A673 (cell line): ENCODE data around the gene SPEF2. TPM values are rescaled to one million over a fixed set of nuclear protein-coding genes. Genes with fewer than 3 reads are reported as not detected.

ENCODE experiments used
- Bru-seq: library from RNA; stranded (reverse); fragments of 400-500 nt; gene quantifications from one replicate; lab custom pipeline; 2021; lab: Mats Ljungman, UMichigan
- BruChase-seq, 2 experiments: library from RNA; stranded (reverse); fragments of 400-500 nt; gene quantifications; one replicate each; lab custom pipeline; 2021; lab: Mats Ljungman, UMichigan
- BruUV-seq: library from RNA; stranded (reverse); fragments of 400-500 nt; replicated peaks from 2 replicates; lab custom pipeline; 2021; lab: Mats Ljungman, UMichigan
- CTCF ChIA-PET: fragments of 300-600 bp; sonication (Branson Sonifier 250); formaldehyde crosslinking; loops from one replicate; lab custom pipeline; 2022; ENCODE audit warnings: antibody characterized with exemption; lab: Charles Lee
- POLR2A ChIA-PET: fragments of 300-600 bp; sonication (Branson Sonifier 250); formaldehyde crosslinking; loops from one replicate; lab custom pipeline; 2022; ENCODE audit warnings: antibody characterized with exemption; ENCODE audit not compliant: low non-redundant PET; lab: Charles Lee
- DNase-seq: peaks from one replicate; pipeline ENCODE4 v3.0.0-alpha.2; 2015; ENCODE audit warnings: low spot score
- H3K27ac ChIP-seq: fragments of 200-600 bp; sonication (generic); 2 replicates; pipeline ENCODE4 v1.5.1; 2016; ENCODE audit warnings: mixed run types, low read depth, mild to moderate bottlenecking, mixed read lengths, antibody characterized with exemption, low read length; ENCODE audit not compliant: poor library complexity, severe bottlenecking
- H3K27me3 ChIP-seq: fragments of 200-600 bp; sonication (generic); replicated peaks from 2 replicates; pipeline ENCODE4 v1.6.1; 2017; ENCODE audit warnings: mixed run types, low read depth, mild to moderate bottlenecking, mixed read lengths, antibody characterized with exemption, low read length; ENCODE audit not compliant: insufficient read depth, poor library complexity
- H3K36me3 ChIP-seq: fragments of 200-600 bp; sonication (generic); 2 replicates; pipeline ENCODE4 v1.6.1; 2016; ENCODE audit warnings: mixed run types, mild to moderate bottlenecking, mixed read lengths, antibody characterized with exemption, low read length; ENCODE audit not compliant: insufficient read depth, poor library complexity, severe bottlenecking
- H3K4me1 ChIP-seq: fragments of 200-600 bp; sonication (generic); 2 replicates; pipeline ENCODE4 v1.6.1; 2017; ENCODE audit warnings: mixed run types, mild to moderate bottlenecking, mixed read lengths, antibody characterized with exemption, low read length; ENCODE audit not compliant: insufficient read depth, poor library complexity, severe bottlenecking
- H3K4me3 ChIP-seq: fragments of 200-600 bp; sonication (generic); 2 replicates; pipeline ENCODE4 v1.5.1; 2016; ENCODE audit warnings: low read depth, mixed run types, mild to moderate bottlenecking, mixed read lengths, low read length; ENCODE audit not compliant: poor library complexity, severe bottlenecking
- H3K9me3 ChIP-seq: fragments of 200-600 bp; sonication (generic); 2 replicates; pipeline ENCODE4 v1.6.1; 2016; ENCODE audit warnings: mixed run types, low read depth, mild to moderate bottlenecking, mixed read lengths, antibody characterized with exemption, low read length; ENCODE audit not compliant: poor library complexity, severe bottlenecking
- CTCF ChIP-seq: fragments of 300-800, 200-600 bp; sonication (generic); conservative IDR thresholded peaks from 2 replicates; pipeline ENCODE4 v1.5.1; 2017; ENCODE audit warnings: low read depth, mild to moderate bottlenecking, antibody characterized with exemption, low read length, moderate library complexity, mixed read lengths
- EZH2 ChIP-seq: fragments of 200-600 bp; sonication (generic); IDR thresholded peaks from 2 replicates; pipeline ENCODE4 v1.6.1; 2017; ENCODE audit warnings: borderline replicate concordance, low read depth, mild to moderate bottlenecking, mixed read lengths, antibody characterized with exemption, low read length; ENCODE audit not compliant: poor library complexity, severe bottlenecking
- intact Hi-C: fragments of 100-400 bp; cut with micrococcal nuclease; formaldehyde crosslinking; loops from one replicate; pipeline ENCODE4 v1.10.0; 2022; ENCODE audit not compliant: unreplicated experiment
- long read RNA-seq: library from polyadenylated mRNA; stranded (forward); transcript quantifications from one replicate; pipeline ENCODE4 v2.0.0, GENCODE V29; 2022
- total RNA-seq: library from RNA; stranded (reverse); gene quantifications from 2 replicates; pipeline ENCODE4 v1.2.3, GENCODE V29; 2021

Gene SPEF2, protein sequence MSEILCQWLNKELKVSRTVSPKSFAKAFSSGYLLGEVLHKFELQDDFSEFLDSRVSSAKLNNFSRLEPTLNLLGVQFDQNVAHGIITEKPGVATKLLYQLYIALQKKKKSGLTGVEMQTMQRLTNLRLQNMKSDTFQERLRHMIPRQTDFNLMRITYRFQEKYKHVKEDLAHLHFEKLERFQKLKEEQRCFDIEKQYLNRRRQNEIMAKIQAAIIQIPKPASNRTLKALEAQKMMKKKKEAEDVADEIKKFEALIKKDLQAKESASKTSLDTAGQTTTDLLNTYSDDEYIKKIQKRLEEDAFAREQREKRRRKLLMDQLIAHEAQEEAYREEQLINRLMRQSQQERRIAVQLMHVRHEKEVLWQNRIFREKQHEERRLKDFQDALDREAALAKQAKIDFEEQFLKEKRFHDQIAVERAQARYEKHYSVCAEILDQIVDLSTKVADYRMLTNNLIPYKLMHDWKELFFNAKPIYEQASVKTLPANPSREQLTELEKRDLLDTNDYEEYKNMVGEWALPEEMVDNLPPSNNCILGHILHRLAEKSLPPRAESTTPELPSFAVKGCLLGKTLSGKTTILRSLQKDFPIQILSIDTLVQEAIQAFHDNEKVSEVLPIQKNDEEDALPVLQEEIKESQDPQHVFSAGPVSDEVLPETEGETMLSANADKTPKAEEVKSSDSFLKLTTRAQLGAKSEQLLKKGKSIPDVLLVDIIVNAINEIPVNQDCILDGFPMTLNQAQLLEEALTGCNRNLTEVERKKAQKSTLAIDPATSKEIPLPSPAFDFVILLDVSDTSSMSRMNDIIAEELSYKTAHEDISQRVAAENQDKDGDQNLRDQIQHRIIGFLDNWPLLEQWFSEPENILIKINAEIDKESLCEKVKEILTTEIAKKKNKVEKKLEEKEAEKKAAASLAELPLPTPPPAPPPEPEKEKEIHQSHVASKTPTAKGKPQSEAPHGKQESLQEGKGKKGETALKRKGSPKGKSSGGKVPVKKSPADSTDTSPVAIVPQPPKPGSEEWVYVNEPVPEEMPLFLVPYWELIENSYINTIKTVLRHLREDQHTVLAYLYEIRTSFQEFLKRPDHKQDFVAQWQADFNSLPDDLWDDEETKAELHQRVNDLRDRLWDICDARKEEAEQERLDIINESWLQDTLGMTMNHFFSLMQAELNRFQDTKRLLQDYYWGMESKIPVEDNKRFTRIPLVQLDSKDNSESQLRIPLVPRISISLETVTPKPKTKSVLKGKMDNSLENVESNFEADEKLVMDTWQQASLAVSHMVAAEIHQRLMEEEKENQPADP (N-terminal part only)
- total RNA-seq (1.5 and 1.7 TPM in 2 replicates), Bru-seq, nascent RNA (percentile 30 among the genes with signal in this experiment), BruChase-seq, experiment 1, labeled RNA remaining after a 2-hour chase (percentile 27 among the genes with signal in this experiment), BruChase-seq, experiment 2, labeled RNA remaining after a 6-hour chase (percentile 20 among the genes with signal in this experiment)
- long read RNA-seq, partial matches to known transcripts = 7 of 13 reads
- long read RNA-seq, other reads (novel, unspliced or antisense) = 2 of 13 reads

GRCh38 chr5:35617435-35618303 lies at the start of gene SPEF2:
SPEF2 (plus strand) TSS chr5:35617863; CDS start chr5:35617998, 135 bp downstream.
- TF ChIP-seq CTCF = peak; percentile 84
- TF ChIP-seq EZH2 = no peak
- H3K27ac ChIP-seq = no peak within 1 kb of the TSS
- H3K4me3 ChIP-seq = peak within 1 kb of the TSS; percentile 58
- no TSS peak for BruUV-seq
- CTCF ChIA-PET = interaction anchor here (2.1 kb wide), 1 partner anchor 308 kb away, joined by 10 read pairs; no protein-coding TSS in a partner anchor
- intact Hi-C loops = loop anchor here (1.0 kb wide), 1 partner anchor 309 kb away; no protein-coding TSS in a partner anchor
- peaks cover 4% of the 10 kb centered on the region for H3K9me3 ChIP-seq
- H3K4me1 ChIP-seq = no peaks in the 10 kb centered on the region
- H3K27me3 ChIP-seq = no peaks in the 10 kb centered on the region
- DNase-seq = peak; percentile 87
- POLR2A ChIA-PET = no interaction called here
- no peaks in the 10 kb centered on the region for H3K36me3 ChIP-seq

DNA sequence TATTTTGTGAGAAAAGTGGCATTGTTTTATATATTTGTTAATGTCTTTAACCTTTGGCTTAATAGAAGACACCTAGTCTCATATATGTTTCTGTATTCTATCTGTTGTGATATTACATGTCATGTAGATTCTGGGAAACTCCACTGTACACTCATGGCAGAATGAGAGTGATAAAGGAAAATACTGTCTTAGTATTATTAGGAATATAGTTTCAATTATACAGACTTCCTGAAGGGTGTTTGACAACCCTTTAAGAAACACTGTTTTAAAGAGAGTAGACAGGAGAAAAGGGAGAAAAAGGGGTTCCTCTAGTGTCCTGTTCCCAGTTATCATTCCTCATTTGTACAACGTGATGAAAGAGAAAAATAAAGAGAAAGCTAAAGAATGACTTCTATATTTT lies 42.1 kb upstream of the SPEF2 start:
- POLR2A ChIA-PET = no interaction called here
- no peaks in the 10 kb centered on the region for H3K9me3 ChIP-seq
- no peak overlapping the region for H3K4me3 ChIP-seq
- H3K27ac ChIP-seq = no peak overlapping the region
- DNase-seq = no peak
- intact Hi-C loops = no loop called here
- H3K27me3 ChIP-seq = no peaks in the 10 kb centered on the region
- H3K36me3 ChIP-seq = no peaks in the 10 kb centered on the region
- CTCF ChIA-PET = no interaction called here
- BruUV-seq = no TSS peak
- TF ChIP-seq CTCF (no peak), EZH2 (no peak)
- no peaks in the 10 kb centered on the region for H3K4me1 ChIP-seq
